Kidney epithelial cell (primary cell): ENCODE data around the gene EXOSC5. TPM values are rescaled to one million over a fixed set of nuclear protein-coding genes. Genes with fewer than 3 reads are reported as not detected.
"Not testable (repeated sequence)": the region's sequence is repeated elsewhere in the genome, so short reads cannot be mapped to it uniquely, and the experiment has no call there.

Source experiments
- DNase-seq: peaks from one replicate; pipeline ENCODE4 v3.0.0-alpha.2; 2010; ENCODE audit warnings: low read depth
- H3K27me3 ChIP-seq: 2 replicates; pipeline ENCODE4 v1.6.0; 2011; ENCODE audit warnings: low read length; ENCODE audit not compliant: control insufficient read depth, insufficient read depth
- H3K36me3 ChIP-seq: 2 replicates; pipeline ENCODE4 v1.5.1; 2011; ENCODE audit warnings: low read length; ENCODE audit not compliant: control insufficient read depth, insufficient read depth
- H3K4me3 ChIP-seq: 2 replicates; pipeline ENCODE4 v1.5.1; 2011; ENCODE audit warnings: low read depth, mild to moderate bottlenecking, control low read depth, low read length
- total RNA-seq: library from RNA; depleted of rRNA; stranded (reverse); fragments of >200 nt; gene quantifications from 2 replicates; pipeline ENCODE4 v1.2.3, GENCODE V29; 2015
- TF ChIP-seq, protein P1 (sequence below): IDR thresholded peaks from 2 replicates; pipeline ENCODE4 v1.5.1; 2011; ENCODE audit warnings: mild to moderate bottlenecking, moderate library complexity, low read length, control low read depth, inconsistent platforms; ENCODE audit not compliant: insufficient read depth, poor library complexity, severe bottlenecking

The EXOSC5 gene
- total RNA-seq, 1 donor from 2014 or later: 27.0 TPM

DNA sequence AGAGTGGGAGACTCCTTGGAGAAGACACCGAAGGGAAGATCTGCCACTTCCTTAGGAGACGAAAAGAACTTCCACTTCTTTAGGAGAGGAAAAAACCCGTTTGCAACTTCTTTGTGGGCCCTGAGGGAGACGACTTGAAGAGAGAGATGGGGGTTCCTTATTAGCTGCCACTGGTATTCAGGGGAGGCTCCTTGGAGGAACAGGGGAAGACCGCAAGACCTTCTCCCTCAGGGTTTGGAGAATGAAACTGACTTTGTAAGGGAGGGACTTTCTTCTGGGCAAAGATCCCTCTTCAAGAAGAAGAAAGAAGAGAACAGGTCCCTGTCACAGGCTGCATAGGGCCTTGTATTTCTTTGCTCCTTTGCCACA lies 875 bp upstream of the EXOSC5 start:
- TF ChIP-seq, protein P1, sequence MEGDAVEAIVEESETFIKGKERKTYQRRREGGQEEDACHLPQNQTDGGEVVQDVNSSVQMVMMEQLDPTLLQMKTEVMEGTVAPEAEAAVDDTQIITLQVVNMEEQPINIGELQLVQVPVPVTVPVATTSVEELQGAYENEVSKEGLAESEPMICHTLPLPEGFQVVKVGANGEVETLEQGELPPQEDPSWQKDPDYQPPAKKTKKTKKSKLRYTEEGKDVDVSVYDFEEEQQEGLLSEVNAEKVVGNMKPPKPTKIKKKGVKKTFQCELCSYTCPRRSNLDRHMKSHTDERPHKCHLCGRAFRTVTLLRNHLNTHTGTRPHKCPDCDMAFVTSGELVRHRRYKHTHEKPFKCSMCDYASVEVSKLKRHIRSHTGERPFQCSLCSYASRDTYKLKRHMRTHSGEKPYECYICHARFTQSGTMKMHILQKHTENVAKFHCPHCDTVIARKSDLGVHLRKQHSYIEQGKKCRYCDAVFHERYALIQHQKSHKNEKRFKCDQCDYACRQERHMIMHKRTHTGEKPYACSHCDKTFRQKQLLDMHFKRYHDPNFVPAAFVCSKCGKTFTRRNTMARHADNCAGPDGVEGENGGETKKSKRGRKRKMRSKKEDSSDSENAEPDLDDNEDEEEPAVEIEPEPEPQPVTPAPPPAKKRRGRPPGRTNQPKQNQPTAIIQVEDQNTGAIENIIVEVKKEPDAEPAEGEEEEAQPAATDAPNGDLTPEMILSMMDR: no peak
- Histone ChIP-seq H3K36me3 (no peaks in the 10 kb centered on the region), H3K4me3 (peak overlapping the region; percentile 74), H3K27me3 (no peaks in the 10 kb centered on the region)
- no peak for DNase-seq

DNA sequence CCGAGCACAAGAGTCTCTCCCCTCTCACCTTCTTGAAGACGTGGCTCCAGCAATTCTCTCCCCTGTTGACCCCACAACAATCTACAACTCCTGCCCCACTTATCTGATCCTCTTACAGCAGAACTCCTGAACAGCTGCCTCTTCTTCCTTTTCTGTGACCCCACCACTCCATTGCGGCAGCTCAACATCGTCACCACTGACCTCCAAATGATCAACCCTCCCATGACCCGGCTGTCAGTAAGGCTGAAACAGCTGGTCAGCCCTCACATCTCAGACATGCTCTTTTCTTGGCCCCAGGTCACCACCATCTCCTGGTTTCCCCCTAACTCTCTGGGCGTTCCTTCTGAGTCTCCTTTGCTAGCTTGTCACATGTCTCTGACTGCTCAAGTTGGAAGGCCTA lies 1.8 kb downstream of the EXOSC5 start:
- no peaks in the 10 kb centered on the region for H3K27me3 ChIP-seq
- H3K4me3 ChIP-seq: no peak overlapping the region
- TF ChIP-seq, protein P1: no peak
- no peak for DNase-seq
- peaks cover 1% of the 10 kb centered on the region for H3K36me3 ChIP-seq

DNA sequence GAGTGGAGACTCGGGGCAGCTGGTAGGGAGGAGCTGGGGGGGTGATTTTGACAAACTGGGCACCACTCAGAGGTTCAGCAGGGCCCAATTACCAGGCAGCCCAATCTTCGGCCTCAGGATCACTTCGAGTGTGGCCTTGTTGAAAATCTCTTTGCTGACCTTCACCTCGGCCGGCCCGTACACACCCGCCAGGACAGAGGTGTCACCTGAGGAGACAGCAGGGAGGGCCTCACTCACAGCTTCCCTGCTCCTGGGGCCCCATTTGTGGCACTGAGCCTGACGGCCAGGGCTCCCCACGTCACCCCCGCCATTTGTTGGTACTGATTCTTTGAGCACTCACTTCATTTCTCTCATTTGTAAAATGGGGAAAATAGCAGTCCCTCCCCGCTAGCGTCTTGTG lies 4.4 kb downstream of the EXOSC5 start:
- Histone ChIP-seq H3K4me3 (no peak overlapping the region), H3K27me3 (no peaks in the 10 kb centered on the region), H3K36me3 (peaks cover 1% of the 10 kb centered on the region)
- TF ChIP-seq, protein P1: no peak
- no peak for DNase-seq

DNA sequence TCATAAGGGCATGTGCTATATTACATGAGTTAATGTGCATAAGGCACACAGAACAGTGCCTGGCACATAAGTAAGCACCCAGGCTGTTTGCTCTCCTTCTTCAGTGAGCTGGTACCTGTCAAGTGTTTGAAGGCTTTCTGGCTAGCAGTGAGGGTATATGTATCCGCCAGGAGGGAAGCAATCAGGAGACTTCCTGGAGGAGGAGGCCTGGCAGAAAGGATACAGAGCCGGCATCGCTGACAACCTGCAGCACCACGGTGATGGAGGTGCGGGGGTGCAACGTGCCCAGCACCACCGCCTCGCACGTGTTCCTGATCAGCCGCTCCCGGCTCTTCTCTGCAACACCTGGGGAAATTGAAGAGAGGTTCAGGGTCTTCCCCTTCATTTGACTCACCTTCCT lies 5.5 kb downstream of the EXOSC5 start:
- TF ChIP-seq, protein P1: no peak
- DNase-seq: no peak

DNA sequence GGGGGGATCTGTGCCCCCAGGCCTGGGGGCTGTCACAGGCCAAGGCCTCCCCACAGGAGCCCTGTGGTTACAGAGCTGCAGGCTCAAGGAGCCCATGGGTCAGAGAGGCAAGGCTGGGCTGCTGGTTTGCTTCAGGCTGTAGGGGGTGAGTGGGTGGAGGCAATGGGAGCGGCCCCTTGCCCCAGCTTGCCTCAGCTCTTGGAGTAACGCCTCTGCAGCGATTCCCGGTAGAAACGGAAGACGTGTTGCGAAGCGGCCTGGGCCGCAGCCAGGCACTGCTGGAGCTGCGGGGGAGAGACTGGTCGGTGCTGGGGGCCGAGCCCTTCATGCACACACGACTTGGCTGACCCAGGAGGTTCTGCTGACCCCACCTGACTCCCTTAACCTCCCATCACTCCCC lies 10.7 kb downstream of the EXOSC5 start:
- no peak overlapping the region for H3K4me3 ChIP-seq
- DNase-seq: no peak
- H3K27me3 ChIP-seq: no peaks in the 10 kb centered on the region
- TF ChIP-seq, protein P1: no peak
- peaks cover 1% of the 10 kb centered on the region for H3K36me3 ChIP-seq

More for the DNA sequence above, 5.5 kb downstream of the EXOSC5 start:
- H3K4me3 ChIP-seq: no peak overlapping the region
- H3K27me3 ChIP-seq: no peaks in the 10 kb centered on the region
- H3K36me3 ChIP-seq: peaks cover 1% of the 10 kb centered on the region

DNA sequence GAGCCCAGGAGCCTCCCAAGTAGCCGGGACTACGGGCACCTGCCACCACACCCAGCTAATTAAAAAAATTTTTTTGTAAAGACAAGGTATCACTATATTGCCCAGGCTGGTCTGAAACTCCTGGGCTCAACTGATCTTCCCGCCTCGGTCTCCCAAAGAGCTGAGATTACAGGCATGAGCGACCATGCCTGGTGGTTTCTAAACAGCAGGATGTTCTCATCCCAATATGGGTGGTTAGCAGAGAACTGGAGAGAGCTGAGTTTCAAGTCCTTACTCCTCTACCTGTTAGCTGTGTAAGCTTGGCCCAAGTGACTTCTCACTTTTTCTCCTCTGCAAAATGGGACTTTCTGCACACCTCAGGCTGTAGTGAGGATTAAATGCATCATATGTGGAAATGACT lies 12.8 kb downstream of the EXOSC5 start:
- no peak overlapping the region for H3K4me3 ChIP-seq
- DNase-seq: no peak
- no peaks in the 10 kb centered on the region for H3K36me3 ChIP-seq
- no peaks in the 10 kb centered on the region for H3K27me3 ChIP-seq
- TF ChIP-seq, protein P1: no peak

DNA sequence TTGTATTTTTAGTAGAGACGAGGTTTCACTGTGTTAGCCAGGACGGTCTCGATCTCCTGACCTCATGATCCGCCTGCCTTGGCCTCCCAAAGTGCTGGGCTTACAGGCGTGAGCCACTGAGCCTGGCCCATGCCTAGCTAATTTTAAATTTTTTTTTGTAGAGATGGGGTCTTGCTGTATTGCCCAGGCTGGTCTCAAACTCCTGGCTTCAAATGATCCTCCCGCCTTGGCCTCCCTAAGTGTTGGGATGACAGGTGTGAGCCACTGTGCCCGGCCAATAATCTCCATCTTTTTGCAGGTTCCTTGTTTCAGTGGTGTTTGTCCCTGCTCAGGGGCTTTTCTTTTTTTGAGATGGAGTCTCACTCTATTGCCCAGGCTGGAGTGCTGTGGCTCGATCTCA lies 15.6 kb downstream of the EXOSC5 start:
- not testable (repeated sequence) for H3K27me3 ChIP-seq, H3K4me3 ChIP-seq, H3K36me3 ChIP-seq, DNase-seq
